Hepatocyte (in vitro differentiated cells): ENCODE measurements around the gene TBL3. TPM values are rescaled to one million over a fixed set of nuclear protein-coding genes. Genes with fewer than 3 reads are reported as not detected.

Experiments used
- DNase-seq: peaks from one replicate; pipeline ENCODE4 v3.0.0-alpha.2; 2016; ENCODE audit warnings: low spot score
- H2AFZ ChIP-seq: fragments of 200-600 bp; sonication (generic); 2 replicates; pipeline ENCODE4 v1.6.0; 2016; ENCODE audit warnings: antibody characterized with exemption, mild to moderate bottlenecking
- H3K27ac ChIP-seq: fragments of 200-600 bp; sonication (generic); 2 replicates; pipeline ENCODE4 v1.5.1; 2016; ENCODE audit warnings: mild to moderate bottlenecking
- H3K27me3 ChIP-seq: fragments of 200-600 bp; sonication (generic); 2 replicates; pipeline ENCODE4 v1.6.1; 2016
- H3K36me3 ChIP-seq: fragments of 200-600 bp; sonication (generic); replicated peaks from 2 replicates; pipeline ENCODE4 v1.5.1; 2016; ENCODE audit warnings: low read depth; ENCODE audit not compliant: insufficient read depth
- H3K4me1 ChIP-seq: fragments of 200-600 bp; sonication (generic); 2 replicates; pipeline ENCODE4 v1.5.1; 2016; ENCODE audit warnings: mild to moderate bottlenecking, moderate library complexity; ENCODE audit not compliant: insufficient read depth
- H3K4me2 ChIP-seq: fragments of 200-600 bp; sonication (generic); 2 replicates; pipeline ENCODE4 v1.6.0; 2016
- H3K4me3 ChIP-seq: fragments of 200-600 bp; sonication (generic); 2 replicates; pipeline ENCODE4 v1.5.1; 2016; ENCODE audit warnings: mild to moderate bottlenecking
- H3K79me2 ChIP-seq: fragments of 200-600 bp; sonication (generic); 2 replicates; pipeline ENCODE4 v1.6.0; 2017; ENCODE audit warnings: mild to moderate bottlenecking
- H3K9me2 ChIP-seq: fragments of 200-600 bp; sonication (generic); replicated peaks from 2 replicates; pipeline ENCODE4 v1.6.0; 2017; ENCODE audit warnings: mild to moderate bottlenecking; ENCODE audit not compliant: insufficient read depth
- H3K9me3 ChIP-seq: fragments of 200-600 bp; sonication (generic); 2 replicates; pipeline ENCODE4 v1.5.1; 2016; ENCODE audit warnings: low read depth, mild to moderate bottlenecking
- H4K20me1 ChIP-seq: fragments of 200-600 bp; sonication (generic); 2 replicates; pipeline ENCODE4 v1.6.0; 2016; ENCODE audit warnings: mild to moderate bottlenecking; ENCODE audit not compliant: insufficient read depth, poor library complexity, severe bottlenecking
- EZH2 ChIP-seq: fragments of 200-600 bp; sonication (generic); IDR thresholded peaks from 2 replicates; pipeline ENCODE4 v1.6.1; 2016; ENCODE audit warnings: antibody characterized with exemption, mild to moderate bottlenecking, borderline replicate concordance
- EZH2phosphoT487 ChIP-seq: fragments of 200-600 bp; sonication (generic); IDR thresholded peaks from one replicate; pipeline ENCODE4 v1.6.1; 2018; ENCODE audit warnings: antibody characterized with exemption, mild to moderate bottlenecking, low read depth, moderate library complexity; ENCODE audit not compliant: unreplicated experiment, severe bottlenecking
- WGBS: methylation state at CpG from one replicate; pipeline ENCODE4 v1.1.6; 2016; ENCODE audit warnings: low lambda C conversion rate; ENCODE audit errors: missing lambda C conversion rate; 5-methylcytosine and 5-hydroxymethylcytosine counted together
- polyA plus RNA-seq: library from polyadenylated mRNA; unstranded; fragments of >200 nt; fragmentation: Nextera tagmentation; extraction: Ambion mirVana; gene quantifications from 2 replicates; pipeline ENCODE4 v1.2.1, GENCODE V29; 2016
- total RNA-seq: library from RNA; depleted of rRNA; stranded (reverse); fragments of >200 nt; gene quantifications from 2 replicates; pipeline ENCODE4 v1.2.3, GENCODE V29; 2014
- TF ChIP-seq, protein P1 (sequence below): fragments of 200-600 bp; sonication (generic); IDR thresholded peaks from 2 replicates; pipeline ENCODE4 v1.5.1; 2016; ENCODE audit warnings: antibody characterized with exemption, mild to moderate bottlenecking; ENCODE audit not compliant: poor library complexity

TBL3 gene
- total and polyA plus RNA-seq, 2 experiments from 2014 or later, result 24.2 to 48.5 TPM

DNA sequence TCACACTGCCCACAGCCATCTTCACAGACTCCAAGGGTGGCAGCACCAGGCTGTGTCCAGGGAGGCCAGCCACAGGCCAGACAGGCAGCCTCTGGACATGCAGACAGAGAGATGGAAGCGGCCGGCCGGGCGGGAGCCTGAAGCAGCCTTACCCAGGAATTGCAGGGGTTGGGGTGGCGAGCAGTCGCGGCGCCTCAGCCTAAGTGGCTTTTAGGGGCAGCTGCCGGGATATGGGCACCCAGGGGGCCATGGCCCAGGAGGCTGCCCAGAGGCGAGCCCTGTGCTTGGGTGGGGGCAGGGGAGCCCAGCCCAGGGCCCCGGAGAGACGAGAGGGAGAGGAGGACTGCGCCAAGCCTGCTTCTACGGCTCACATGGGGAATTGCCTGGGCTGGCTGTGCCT, 53.4 kb downstream of the TBL3 start:
- H3K36me3 ChIP-seq, result no peaks in the 10 kb centered on the region
- H3K4me3 ChIP-seq, result no peak overlapping the region
- peaks cover 8% of the 10 kb centered on the region for H4K20me1 ChIP-seq
- peaks cover 20% of the 10 kb centered on the region for H3K79me2 ChIP-seq
- no peaks in the 10 kb centered on the region for H3K9me3 ChIP-seq
- TF ChIP-seq EZH2 (no peak), EZH2phosphoT487 (no peak)
- TF ChIP-seq, protein P1, sequence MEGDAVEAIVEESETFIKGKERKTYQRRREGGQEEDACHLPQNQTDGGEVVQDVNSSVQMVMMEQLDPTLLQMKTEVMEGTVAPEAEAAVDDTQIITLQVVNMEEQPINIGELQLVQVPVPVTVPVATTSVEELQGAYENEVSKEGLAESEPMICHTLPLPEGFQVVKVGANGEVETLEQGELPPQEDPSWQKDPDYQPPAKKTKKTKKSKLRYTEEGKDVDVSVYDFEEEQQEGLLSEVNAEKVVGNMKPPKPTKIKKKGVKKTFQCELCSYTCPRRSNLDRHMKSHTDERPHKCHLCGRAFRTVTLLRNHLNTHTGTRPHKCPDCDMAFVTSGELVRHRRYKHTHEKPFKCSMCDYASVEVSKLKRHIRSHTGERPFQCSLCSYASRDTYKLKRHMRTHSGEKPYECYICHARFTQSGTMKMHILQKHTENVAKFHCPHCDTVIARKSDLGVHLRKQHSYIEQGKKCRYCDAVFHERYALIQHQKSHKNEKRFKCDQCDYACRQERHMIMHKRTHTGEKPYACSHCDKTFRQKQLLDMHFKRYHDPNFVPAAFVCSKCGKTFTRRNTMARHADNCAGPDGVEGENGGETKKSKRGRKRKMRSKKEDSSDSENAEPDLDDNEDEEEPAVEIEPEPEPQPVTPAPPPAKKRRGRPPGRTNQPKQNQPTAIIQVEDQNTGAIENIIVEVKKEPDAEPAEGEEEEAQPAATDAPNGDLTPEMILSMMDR, result no peak
- no peak overlapping the region for H2AFZ ChIP-seq
- H3K27ac ChIP-seq, result no peak overlapping the region
- peaks cover 41% of the 10 kb centered on the region for H3K4me1 ChIP-seq
- no peak for DNase-seq
- no peaks in the 10 kb centered on the region for H3K9me2 ChIP-seq
- no peak overlapping the region for H3K4me2 ChIP-seq
- H3K27me3 ChIP-seq, result peaks cover 6% of the 10 kb centered on the region
- 90% methylated on average over 14 of the region's 14 CpGs for WGBS

DNA sequence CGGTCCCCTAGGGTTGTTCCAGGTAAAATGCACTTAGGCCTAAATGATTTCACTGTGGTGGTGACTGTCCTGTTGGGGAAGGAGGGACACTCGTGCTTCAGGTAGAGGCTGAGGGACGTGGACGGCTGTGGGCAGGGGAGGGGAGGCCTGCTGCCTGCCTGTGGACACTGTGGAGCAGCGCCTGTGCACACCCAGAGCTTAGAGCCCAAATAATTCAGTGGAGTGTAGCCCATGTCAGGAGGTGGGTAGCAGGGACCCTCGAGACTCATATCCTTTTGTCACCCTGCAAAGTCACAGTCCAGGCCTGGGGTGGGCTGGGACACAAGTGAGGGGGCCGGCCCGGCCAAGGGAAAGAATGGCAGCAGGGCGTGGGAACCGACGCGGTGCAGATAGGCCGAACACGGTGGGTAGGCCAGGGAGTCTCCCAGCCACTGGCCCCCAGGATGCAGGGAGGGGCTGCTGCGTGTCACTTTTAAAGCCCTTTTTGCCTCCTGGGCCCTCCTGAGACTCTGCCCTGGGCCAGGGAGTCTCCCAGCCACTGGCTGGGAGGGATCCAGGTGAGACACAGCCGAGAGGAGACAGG, 54.1 kb downstream of the TBL3 start:
- Histone ChIP-seq H3K9me3 (no peaks in the 10 kb centered on the region), H2AFZ (no peak overlapping the region), H3K9me2 (no peaks in the 10 kb centered on the region), H3K4me2 (peak overlapping the region; percentile 89), H4K20me1 (peaks cover 8% of the 10 kb centered on the region), H3K27me3 (no peaks in the 10 kb centered on the region), H3K79me2 (peaks cover 20% of the 10 kb centered on the region), H3K27ac (no peak overlapping the region), H3K36me3 (no peaks in the 10 kb centered on the region), H3K4me3 (no peak overlapping the region), H3K4me1 (peaks cover 36% of the 10 kb centered on the region)
- WGBS, result 95% methylated on average over 9 of the region's 16 CpGs
- DNase-seq, result no peak
- TF ChIP-seq EZH2phosphoT487, result no peak
- TF ChIP-seq, protein P1, result no peak
- TF ChIP-seq EZH2, result no peak

DNA sequence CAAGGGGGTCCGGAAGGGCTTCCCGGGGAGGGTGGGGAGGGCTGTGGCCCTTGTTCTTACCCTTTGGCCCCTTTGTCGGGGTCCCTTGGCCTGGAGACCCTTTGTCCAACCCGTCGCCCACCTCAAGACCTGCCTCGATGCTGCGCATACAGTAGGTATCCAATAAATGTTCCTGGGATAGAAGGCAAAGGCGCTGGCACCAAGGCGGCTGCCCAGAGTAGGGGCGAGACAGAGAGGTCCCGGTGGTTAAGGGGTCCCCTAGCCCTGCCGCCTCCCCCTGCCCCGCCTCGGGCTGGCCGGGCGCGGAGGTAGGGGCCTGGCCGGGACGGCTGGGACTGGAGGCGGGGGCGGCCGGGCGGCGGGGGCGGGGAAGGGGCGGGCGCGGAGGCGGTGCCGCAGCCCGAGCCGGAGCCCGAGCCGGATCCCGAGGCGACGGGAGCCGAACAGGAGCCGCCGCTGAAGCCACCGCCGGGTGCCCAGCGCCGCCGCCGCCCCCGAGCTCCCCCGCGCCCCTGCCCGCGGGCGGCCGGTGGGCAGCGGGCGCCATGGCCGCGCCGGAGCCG, 54.7 kb downstream of the TBL3 start, which contains the start of gene NHERF2:
Gene NHERF2, plus strand, starts transcription at position 442 of the 563 bp plus-strand sequence. Its CDS starts 104 bp downstream, at position 546.
- Histone ChIP-seq H3K4me2 (peak within 1 kb of the TSS; percentile 97), H4K20me1 (peaks cover 8% of the 10 kb centered on the region), H3K9me2 (no peaks in the 10 kb centered on the region), H2AFZ (peak within 1 kb of the TSS; percentile 52), H3K9me3 (no peaks in the 10 kb centered on the region), H3K4me1 (peaks cover 36% of the 10 kb centered on the region), H3K79me2 (peaks cover 20% of the 10 kb centered on the region), H3K27ac (peak within 1 kb of the TSS; percentile 3), H3K36me3 (no peaks in the 10 kb centered on the region), H3K4me3 (peak within 1 kb of the TSS; percentile 82), H3K27me3 (no peaks in the 10 kb centered on the region)
- DNase-seq, result peak; percentile 77
- WGBS, result 90% methylated on average over 2 of the region's 59 CpGs
- no peak for TF ChIP-seq EZH2
- TF ChIP-seq, protein P1, result no peak
- no peak for TF ChIP-seq EZH2phosphoT487
